ENCODE results near the gene NPR1. TPM values are rescaled to one million over a fixed set of nuclear protein-coding genes. Genes with fewer than 3 reads are reported as not detected.

The NPR1 gene
- total RNA-seq, 1 donor from 2014 or later = 69.4 TPM

DNA sequence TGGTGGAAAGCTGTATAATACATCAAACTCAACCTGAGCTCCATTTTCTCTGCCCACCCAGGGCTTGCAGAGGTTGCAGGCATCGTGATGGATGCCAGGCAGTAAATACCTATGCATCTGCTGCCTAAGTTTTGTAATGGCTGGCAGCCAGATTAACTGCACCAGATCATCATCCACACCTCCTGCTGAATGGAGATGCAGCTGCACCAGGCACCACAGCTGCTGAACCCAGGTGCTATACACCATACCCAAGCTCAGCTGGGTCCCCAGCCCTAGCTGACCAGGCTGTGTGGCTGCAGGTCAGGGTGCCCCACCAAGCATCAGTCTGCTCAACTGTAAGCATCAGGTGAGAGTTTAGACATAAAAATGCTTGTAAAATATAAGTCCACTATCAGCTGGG lies 26.7 kb upstream of the NPR1 start:
- intact Hi-C loops (cut with DNase I) = no loop called here
- no peaks in the 10 kb centered on the region for H3K27me3 ChIP-seq
- DNase-seq = no peak
- no peak overlapping the region for H3K27ac ChIP-seq
- peaks cover 6% of the 10 kb centered on the region for H3K36me3 ChIP-seq
- no peak overlapping the region for H3K4me3 ChIP-seq
- no peaks in the 10 kb centered on the region for H3K9me3 ChIP-seq
- peaks cover 17% of the 10 kb centered on the region for H3K4me1 ChIP-seq
- ATAC-seq = no peak
- no peak for TF ChIP-seq CTCF (IDR thresholded peaks at IDR 0.05)

GRCh38 chr1:153652805-153653500 lies 25.5 kb upstream of the NPR1 start:
- no peak overlapping the region for H3K4me3 ChIP-seq
- no peak for TF ChIP-seq CTCF (IDR thresholded peaks at IDR 0.05)
- DNase-seq (no peak), ATAC-seq (peak; percentile 80)
- H3K27me3 ChIP-seq = no peaks in the 10 kb centered on the region
- H3K4me1 ChIP-seq = peaks cover 12% of the 10 kb centered on the region
- H3K9me3 ChIP-seq = no peaks in the 10 kb centered on the region
- no peaks in the 10 kb centered on the region for H3K36me3 ChIP-seq
- intact Hi-C loops (cut with DNase I) = no loop called here
- peak overlapping the region; percentile 51 for H3K27ac ChIP-seq

- no peaks in the 10 kb centered on the region for H3K9me3 ChIP-seq
- H3K4me3 ChIP-seq = no peak overlapping the region
- no peak for TF ChIP-seq CTCF (IDR thresholded peaks at IDR 0.05)
- peak overlapping the region; percentile 30 for H3K27ac ChIP-seq
- intact Hi-C loops (cut with DNase I) = no loop called here
- peak; percentile 5 for ATAC-seq
- H3K27me3 ChIP-seq = no peaks in the 10 kb centered on the region
- peaks cover 19% of the 10 kb centered on the region for H3K4me1 ChIP-seq
- no peak for DNase-seq
- peaks cover under 1% of the 10 kb centered on the region for H3K36me3 ChIP-seq
Observed at GRCh38 chr1:153655333-153655732, 23.2 kb upstream of the NPR1 start.

- Histone ChIP-seq H3K27me3 (no peaks in the 10 kb centered on the region), H3K27ac (peak within 1 kb of the TSS; percentile 94), H3K4me3 (peak within 1 kb of the TSS; percentile 87), H3K9me3 (no peaks in the 10 kb centered on the region), H3K36me3 (peaks cover 33% of the 10 kb centered on the region), H3K4me1 (peaks cover 8% of the 10 kb centered on the region)
- DNase-seq (peak; percentile 97), ATAC-seq (peak; percentile 98)
- intact Hi-C loops (cut with DNase I) = no loop called here
- peak; percentile 25 for TF ChIP-seq CTCF (IDR thresholded peaks at IDR 0.05)
Observed at GRCh38 chr1:153658400-153659174, 19.9 kb upstream of the NPR1 start, which contains the start of gene SNAPIN. TSS of gene SNAPIN (plus strand) at chr1:153658703. CDS start at chr1:153658744, 41 bp downstream.

- no peaks in the 10 kb centered on the region for H3K27me3 ChIP-seq
- peaks cover 38% of the 10 kb centered on the region for H3K36me3 ChIP-seq
- TF ChIP-seq CTCF (IDR thresholded peaks at IDR 0.05) = no peak
- H3K27ac ChIP-seq = peak overlapping the region; percentile 94
- H3K4me3 ChIP-seq = peak overlapping the region; percentile 87
- ATAC-seq (no peak), DNase-seq (peak; percentile 28)
- intact Hi-C loops (cut with DNase I) = no loop called here
- no peaks in the 10 kb centered on the region for H3K9me3 ChIP-seq
- peaks cover 8% of the 10 kb centered on the region for H3K4me1 ChIP-seq
Observed at GRCh38 chr1:153659175-153659534, 19.3 kb upstream of the NPR1 start.

All from upper lobe of right lung (tissue), 1 donor.